Keratinocyte (primary cell): ENCODE results near the gene MUC4. TPM values are rescaled to one million over a fixed set of nuclear protein-coding genes. Genes with fewer than 3 reads are reported as not detected.
"Not testable (repeated sequence)": the region's sequence is repeated elsewhere in the genome, so short reads cannot be mapped to it uniquely, and the experiment has no call there.

ENCODE experiments used
- DNase-seq: peaks from one replicate; pipeline ENCODE4 v3.0.0-alpha.2; 2011; ENCODE audit warnings: low read depth, missing footprints, low spot score
- FAIRE-seq: peaks from 2 replicates; lab custom pipeline; 2011; peaks lifted over from hg19 to GRCh38; lab: Jason Lieb, UNC
- H2AFZ ChIP-seq: 2 replicates; pipeline ENCODE4 v1.6.0; 2012; ENCODE audit warnings: low read length, control low read depth, inconsistent platforms; ENCODE audit not compliant: control insufficient read depth
- H3K27ac ChIP-seq: 2 replicates; pipeline ENCODE4 v1.5.1; 2011; ENCODE audit warnings: low read length; ENCODE audit not compliant: control insufficient read depth, insufficient read depth
- H3K27me3 ChIP-seq: 3 replicates; pipeline ENCODE4 v1.6.0; 2011; ENCODE audit warnings: low read length; ENCODE audit not compliant: control insufficient read depth, insufficient read depth; ENCODE audit errors: extremely low read depth
- H3K36me3 ChIP-seq, 2 experiments: 2 replicates in 1 of 2; 3 replicates in 1 of 2; pipeline ENCODE4 v1.5.1; 2011; ENCODE audit warnings: low read length in 2 of 2, mild to moderate bottlenecking in 1 of 2; ENCODE audit not compliant: control insufficient read depth in 2 of 2, insufficient read depth in 2 of 2; ENCODE audit errors: extremely low read depth in 1 of 2
- H3K4me1 ChIP-seq: 3 replicates; pipeline ENCODE4 v1.5.1; 2011; ENCODE audit warnings: low read length; ENCODE audit not compliant: control insufficient read depth, insufficient read depth; ENCODE audit errors: extremely low read depth
- H3K4me2 ChIP-seq: 3 replicates; pipeline ENCODE4 v1.6.0; 2011; ENCODE audit warnings: low read depth, low read length; ENCODE audit not compliant: control insufficient read depth, insufficient read depth; ENCODE audit errors: extremely low read depth
- H3K4me3 ChIP-seq, 3 experiments: fragments of 200-600 bp in 1 of 3; sonication (generic) in 1 of 3; 2 replicates in 2 of 3; 3 replicates in 1 of 3; pipeline ENCODE4 v1.5.1; 2011 to 2016; ENCODE audit warnings: low read length in 3 of 3, mild to moderate bottlenecking in 3 of 3, control low read depth in 2 of 3, inconsistent platforms in 1 of 3, low read depth in 1 of 3, mixed read lengths in 1 of 3, mixed run types in 1 of 3, moderate library complexity in 1 of 3; ENCODE audit not compliant: control insufficient read depth in 2 of 3, insufficient read depth in 2 of 3; ENCODE audit errors: extremely low read depth in 1 of 3
- H3K79me2 ChIP-seq: 2 replicates; pipeline ENCODE4 v1.6.0; 2012; ENCODE audit warnings: low read length; ENCODE audit not compliant: control insufficient read depth, insufficient read depth
- H3K9ac ChIP-seq: 3 replicates; pipeline ENCODE4 v1.6.0; 2011; ENCODE audit warnings: low read length; ENCODE audit not compliant: control insufficient read depth, insufficient read depth; ENCODE audit errors: extremely low read depth
- H3K9me1 ChIP-seq: 3 replicates; pipeline ENCODE4 v1.6.0; 2011; ENCODE audit warnings: low read length; ENCODE audit not compliant: control insufficient read depth, insufficient read depth; ENCODE audit errors: extremely low read depth
- H3K9me3 ChIP-seq: 2 replicates; pipeline ENCODE4 v1.5.1; 2012; ENCODE audit warnings: low read depth, low read length; ENCODE audit not compliant: control insufficient read depth
- H4K20me1 ChIP-seq: 3 replicates; pipeline ENCODE4 v1.6.0; 2011; ENCODE audit warnings: low read length; ENCODE audit not compliant: control insufficient read depth, insufficient read depth; ENCODE audit errors: extremely low read depth
- CTCF ChIP-seq, 3 experiments: IDR thresholded peaks in 1 of 3; conservative IDR thresholded peaks in 1 of 3; optimal IDR thresholded peaks in 1 of 3; 2 replicates in 2 of 3; 3 replicates in 1 of 3; pipeline versions ENCODE3 to v1.5.1; 2011; ENCODE audit warnings: low read length in 3 of 3, mild to moderate bottlenecking in 3 of 3, moderate library complexity in 2 of 3, control low read depth in 1 of 3, inconsistent platforms in 1 of 3; ENCODE audit not compliant: insufficient read depth in 2 of 3; ENCODE audit errors: extremely low read depth in 1 of 3
- EZH2 ChIP-seq: IDR thresholded peaks from one replicate; pipeline ENCODE4 v1.6.1; 2012; ENCODE audit warnings: inconsistent platforms, mild to moderate bottlenecking, low read length, moderate library complexity
- dilution Hi-C: fragments of 300-500 bp; cut with MboI; formaldehyde crosslinking; loops from one replicate; pipeline ENCODE4 v1.7.0; 2020; ENCODE audit warnings: low sequenced_read_pairs; ENCODE audit not compliant: extremely low pct_ligation_motif_present
- polyA plus RNA-seq, 5 experiments: library from polyadenylated mRNA; depleted of rRNA in 3 of 5; stranded (reverse) in 3 of 5; stranded (forward) in 1 of 5; unstranded in 1 of 5; fragments of >200 nt; gene quantifications; 1 replicate in 1 of 5; 2 replicates in 3 of 5; 3 replicates in 1 of 5; pipeline versions ENCODE4 v1.2.1 to v1.2.3, GENCODE V29; 2011 to 2012; ENCODE audit warnings: missing spikeins in 2 of 5, low read depth in 1 of 5, low replicate concordance in 1 of 5

Gene MUC4
- polyA plus RNA-seq, 1 donor (not counting 4 experiments of a cell fraction or from before 2014, with no cell fraction given) = not detected

- dilution Hi-C loops = no loop called here
- no peak overlapping the region for H3K27ac ChIP-seq
Observed at GRCh38 chr3:195729476-195730251, 82.1 kb downstream of the MUC4 start.

GRCh38 chr3:195728789-195729188 lies 82.9 kb downstream of the MUC4 start:
- H3K4me2 ChIP-seq, H3K4me1 ChIP-seq, FAIRE-seq, H3K9me1 ChIP-seq, H3K9ac ChIP-seq, H3K27me3 ChIP-seq, H3K4me3 ChIP-seq, H3K36me3 ChIP-seq, DNase-seq, H3K27ac ChIP-seq, dilution Hi-C loops, H3K79me2 ChIP-seq, H3K9me3 ChIP-seq, H2AFZ ChIP-seq, H4K20me1 ChIP-seq: not testable (repeated sequence)

More at GRCh38 chr3:195729476-195730251, 82.1 kb downstream of the MUC4 start:
- Histone ChIP-seq H3K4me2 (no peak overlapping the region), H3K9me1 (no peaks in the 10 kb centered on the region), H3K4me1 (no peaks in the 10 kb centered on the region), H3K27me3 (peaks cover 9% of the 10 kb centered on the region), H3K79me2 (no peaks in the 10 kb centered on the region), H3K9ac (no peak overlapping the region), H3K36me3 (no peaks in the 10 kb centered on the region), H3K9me3 (no peaks in the 10 kb centered on the region), H2AFZ (no peak overlapping the region), H3K4me3 (no peak overlapping the region), H4K20me1 (no peaks in the 10 kb centered on the region)
- TF ChIP-seq CTCF (optimal IDR thresholded peaks at IDR 0.05 in 1 of 3, IDR thresholded peaks at IDR 0.05 in 1 of 3, conservative IDR thresholded peaks at IDR 0.05 in 1 of 3; ENCODE audit: extremely low read depth in 1 of 3, insufficient read depth in 2 of 3, low read length in 3 of 3) (no peak), EZH2 (no peak)
- no peak for FAIRE-seq
- DNase-seq = no peak
